HepG2 (cell line): ENCODE measurements around the gene PLK3.

Experiments
- CTCF ChIP-seq: sonication (generic); formaldehyde crosslinking; IDR thresholded peaks from 2 replicates; pipeline ENCODE4 v1.5.0; 2020; ENCODE audit warnings: mild to moderate bottlenecking, missing genetic modification reagents, moderate library complexity
- EZH2 ChIP-seq: conservative IDR thresholded peaks from 2 replicates; pipeline ENCODE4 v1.6.1; 2012; ENCODE audit warnings: mild to moderate bottlenecking, low read depth, low read length, moderate library complexity
- KLF9 ChIP-seq: IDR thresholded peaks from 2 replicates; pipeline ENCODE4 v1.6.1; 2016; ENCODE audit warnings: low read depth
- ZNF274 ChIP-seq: sonication (generic); formaldehyde crosslinking; IDR thresholded peaks from 2 replicates; pipeline ENCODE4 v1.5.1; 2020; ENCODE audit warnings: mild to moderate bottlenecking, missing genetic modification reagents
- TF ChIP-seq, protein P1 (sequence below): sonication (generic); formaldehyde crosslinking; IDR thresholded peaks from 2 replicates; pipeline ENCODE4 v1.4.0; 2020; ENCODE audit warnings: mild to moderate bottlenecking, missing genetic modification reagents
- TF ChIP-seq, protein P2 (sequence below): sonication (generic); formaldehyde crosslinking; IDR thresholded peaks from 2 replicates; pipeline ENCODE4 v1.8.1; 2023; ENCODE audit warnings: missing genetic modification reagents, inconsistent platforms, borderline replicate concordance

DNA sequence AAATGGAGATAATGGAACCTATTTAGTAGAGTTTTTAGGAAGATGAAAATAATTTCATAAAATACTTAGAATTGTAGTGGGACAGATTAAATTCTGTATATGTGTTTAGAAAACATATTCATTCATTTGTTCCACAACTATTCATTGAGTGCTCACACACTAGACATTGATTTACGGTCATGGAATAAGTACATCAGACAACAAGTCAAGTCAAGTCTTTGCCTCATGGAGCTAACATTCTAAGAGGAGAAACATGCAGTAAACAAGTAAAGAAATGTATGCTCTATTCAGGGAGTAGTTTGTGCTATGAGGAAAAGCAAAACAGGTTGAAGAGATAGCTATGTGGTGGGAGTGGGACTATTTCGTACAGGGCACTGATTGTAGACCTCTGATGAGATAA, 17.1 kb downstream of the PLK3 start:
- TF ChIP-seq EZH2, result no peak
- TF ChIP-seq KLF9 (CRISPR knock-in tag), result no peak
- TF ChIP-seq, protein P1, sequence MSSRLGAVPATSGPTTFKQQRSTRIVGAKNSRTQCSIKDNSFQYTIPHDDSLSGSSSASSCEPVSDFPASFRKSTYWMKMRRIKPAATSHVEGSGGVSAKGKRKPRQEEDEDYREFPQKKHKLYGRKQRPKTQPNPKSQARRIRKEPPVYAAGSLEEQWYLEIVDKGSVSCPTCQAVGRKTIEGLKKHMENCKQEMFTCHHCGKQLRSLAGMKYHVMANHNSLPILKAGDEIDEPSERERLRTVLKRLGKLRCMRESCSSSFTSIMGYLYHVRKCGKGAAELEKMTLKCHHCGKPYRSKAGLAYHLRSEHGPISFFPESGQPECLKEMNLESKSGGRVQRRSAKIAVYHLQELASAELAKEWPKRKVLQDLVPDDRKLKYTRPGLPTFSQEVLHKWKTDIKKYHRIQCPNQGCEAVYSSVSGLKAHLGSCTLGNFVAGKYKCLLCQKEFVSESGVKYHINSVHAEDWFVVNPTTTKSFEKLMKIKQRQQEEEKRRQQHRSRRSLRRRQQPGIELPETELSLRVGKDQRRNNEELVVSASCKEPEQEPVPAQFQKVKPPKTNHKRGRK (CRISPR knock-in tag), result no peak
- TF ChIP-seq, protein P2, sequence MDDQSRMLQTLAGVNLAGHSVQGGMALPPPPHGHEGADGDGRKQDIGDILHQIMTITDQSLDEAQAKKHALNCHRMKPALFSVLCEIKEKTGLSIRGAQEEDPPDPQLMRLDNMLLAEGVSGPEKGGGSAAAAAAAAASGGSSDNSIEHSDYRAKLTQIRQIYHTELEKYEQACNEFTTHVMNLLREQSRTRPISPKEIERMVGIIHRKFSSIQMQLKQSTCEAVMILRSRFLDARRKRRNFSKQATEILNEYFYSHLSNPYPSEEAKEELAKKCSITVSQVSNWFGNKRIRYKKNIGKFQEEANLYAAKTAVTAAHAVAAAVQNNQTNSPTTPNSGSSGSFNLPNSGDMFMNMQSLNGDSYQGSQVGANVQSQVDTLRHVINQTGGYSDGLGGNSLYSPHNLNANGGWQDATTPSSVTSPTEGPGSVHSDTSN (CRISPR knock-in tag), result no peak
- no peak for TF ChIP-seq ZNF274 (CRISPR knock-in tag)
- TF ChIP-seq CTCF, result no peak
